Measurements from ENCODE around the gene ARHGAP24. TPM values are rescaled to one million over a fixed set of nuclear protein-coding genes. Genes with fewer than 3 reads are reported as not detected.

Gene ARHGAP24
- total and polyA plus RNA-seq, 12 donors = 0.72 to 53.4 (median 4.4) TPM

DNA sequence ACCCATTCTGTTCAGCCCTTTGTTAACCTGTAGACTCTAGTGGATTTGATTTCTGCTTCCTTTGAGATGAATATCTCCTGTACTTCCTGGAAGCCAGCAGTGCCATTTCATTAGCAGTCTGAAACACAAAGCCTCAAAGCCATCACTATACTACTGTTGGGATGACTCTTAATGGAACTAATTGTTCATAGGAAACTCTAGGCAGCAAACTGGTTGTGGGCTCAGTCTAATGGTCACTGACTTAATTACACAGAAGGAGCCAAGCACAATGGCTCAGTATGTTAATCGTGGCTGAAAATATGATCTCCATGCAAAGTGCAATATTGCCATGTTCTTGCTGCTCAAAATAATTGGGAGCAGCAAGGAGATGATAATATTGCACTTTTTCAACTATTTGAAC is 262.3 kb downstream of the ARHGAP24 start:
- H3K27ac ChIP-seq = no peak overlapping the region
- peaks cover 5 to 13% of the 10 kb centered on the region in 2 donors for H3K4me1 ChIP-seq (replicated peaks in 1 of 2)
- H3K27me3 ChIP-seq = peaks cover 7% of the 10 kb centered on the region
- no peaks in the 10 kb centered on the region for H3K9me3 ChIP-seq (replicated peaks in 1 of 3)
- intact Hi-C loops (cut with DNase I) = no loop called here
- H3K36me3 ChIP-seq (replicated peaks in 1 of 2) = no peaks in the 10 kb centered on the region
- H3K4me3 ChIP-seq = no peak overlapping the region
- 88 to 94% (median 93%) methylated on average over 1 of the region's 1 CpG for WGBS, 4 donors
- no peak for TF ChIP-seq POLR2A (IDR thresholded peaks at IDR 0.05)
- TF ChIP-seq, protein P1, sequence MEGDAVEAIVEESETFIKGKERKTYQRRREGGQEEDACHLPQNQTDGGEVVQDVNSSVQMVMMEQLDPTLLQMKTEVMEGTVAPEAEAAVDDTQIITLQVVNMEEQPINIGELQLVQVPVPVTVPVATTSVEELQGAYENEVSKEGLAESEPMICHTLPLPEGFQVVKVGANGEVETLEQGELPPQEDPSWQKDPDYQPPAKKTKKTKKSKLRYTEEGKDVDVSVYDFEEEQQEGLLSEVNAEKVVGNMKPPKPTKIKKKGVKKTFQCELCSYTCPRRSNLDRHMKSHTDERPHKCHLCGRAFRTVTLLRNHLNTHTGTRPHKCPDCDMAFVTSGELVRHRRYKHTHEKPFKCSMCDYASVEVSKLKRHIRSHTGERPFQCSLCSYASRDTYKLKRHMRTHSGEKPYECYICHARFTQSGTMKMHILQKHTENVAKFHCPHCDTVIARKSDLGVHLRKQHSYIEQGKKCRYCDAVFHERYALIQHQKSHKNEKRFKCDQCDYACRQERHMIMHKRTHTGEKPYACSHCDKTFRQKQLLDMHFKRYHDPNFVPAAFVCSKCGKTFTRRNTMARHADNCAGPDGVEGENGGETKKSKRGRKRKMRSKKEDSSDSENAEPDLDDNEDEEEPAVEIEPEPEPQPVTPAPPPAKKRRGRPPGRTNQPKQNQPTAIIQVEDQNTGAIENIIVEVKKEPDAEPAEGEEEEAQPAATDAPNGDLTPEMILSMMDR (IDR thresholded peaks at IDR 0.05) = no peak
- DNase-seq = no peak

DNA sequence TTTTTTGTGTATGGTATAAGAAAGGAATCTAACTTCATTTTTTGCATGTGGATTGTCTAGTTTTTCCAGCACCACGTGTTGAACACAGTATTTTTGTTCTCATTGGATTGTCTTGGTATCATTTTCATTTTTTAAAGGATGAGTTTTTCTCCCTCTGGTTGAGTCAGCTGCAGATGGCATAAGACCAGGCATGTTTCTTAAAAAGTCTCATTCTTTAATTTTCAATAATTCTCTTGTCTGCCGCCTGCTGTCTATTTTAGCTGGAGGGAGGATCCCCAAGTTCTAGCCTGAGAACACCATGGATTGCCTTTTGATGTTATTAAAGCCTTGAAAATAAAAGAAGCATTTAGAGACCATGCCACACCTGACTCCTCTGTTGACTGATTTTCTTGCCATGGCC is 263.8 kb downstream of the ARHGAP24 start:
- Histone ChIP-seq H3K9me3 (replicated peaks in 1 of 3) (no peaks in the 10 kb centered on the region), H3K36me3 (replicated peaks in 1 of 2) (no peaks in the 10 kb centered on the region), H3K4me3 (no peak overlapping the region), H3K27me3 (peaks cover 7% of the 10 kb centered on the region), H3K27ac (no peak overlapping the region), H3K4me1 (replicated peaks in 1 of 2) (peaks cover 5 to 12% of the 10 kb centered on the region in 2 donors)
- 74 to 85% (median 76%) methylated on average over 2 of the region's 2 CpGs for WGBS, 4 donors
- intact Hi-C loops (cut with DNase I) = no loop called here
- TF ChIP-seq, protein P1 (IDR thresholded peaks at IDR 0.05) = no peak
- no peak for TF ChIP-seq POLR2A (IDR thresholded peaks at IDR 0.05)
- DNase-seq = no peak

DNA sequence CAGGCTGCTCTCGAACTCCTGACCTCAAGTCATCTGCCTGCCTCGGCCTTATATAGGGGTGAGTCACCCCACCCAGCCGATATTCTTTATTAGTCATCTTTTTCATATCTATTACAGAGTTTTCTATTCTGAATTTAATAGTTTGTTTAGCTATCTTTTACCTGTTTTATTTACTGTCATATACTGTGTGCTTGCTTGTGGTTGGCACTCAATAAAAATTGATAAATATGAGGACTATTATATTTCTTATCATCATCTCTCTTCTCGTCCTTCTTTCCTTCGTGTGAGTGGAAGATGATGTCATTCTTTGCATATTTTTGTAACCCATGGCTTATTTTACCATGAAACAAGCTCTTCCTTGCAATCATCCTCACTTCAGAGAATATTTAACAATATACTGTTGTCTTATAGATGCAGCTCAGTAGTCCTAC is 265.5 kb downstream of the ARHGAP24 start:
- intact Hi-C loops (cut with DNase I) = no loop called here
- no peaks in the 10 kb centered on the region for H3K4me1 ChIP-seq (replicated peaks in 1 of 2)
- DNase-seq = no peak
- H3K4me3 ChIP-seq = no peak overlapping the region
- WGBS, 4 donors = 44 to 53% (median 51%) methylated on average over 5 of the region's 5 CpGs
- no peak for TF ChIP-seq POLR2A (IDR thresholded peaks at IDR 0.05)
- TF ChIP-seq, protein P1 (IDR thresholded peaks at IDR 0.05) = no peak
- peaks cover 7% of the 10 kb centered on the region for H3K27me3 ChIP-seq
- no peaks in the 10 kb centered on the region for H3K9me3 ChIP-seq (replicated peaks in 1 of 3)
- H3K27ac ChIP-seq = no peak overlapping the region
- H3K36me3 ChIP-seq (replicated peaks in 1 of 2) = no peaks in the 10 kb centered on the region

DNA sequence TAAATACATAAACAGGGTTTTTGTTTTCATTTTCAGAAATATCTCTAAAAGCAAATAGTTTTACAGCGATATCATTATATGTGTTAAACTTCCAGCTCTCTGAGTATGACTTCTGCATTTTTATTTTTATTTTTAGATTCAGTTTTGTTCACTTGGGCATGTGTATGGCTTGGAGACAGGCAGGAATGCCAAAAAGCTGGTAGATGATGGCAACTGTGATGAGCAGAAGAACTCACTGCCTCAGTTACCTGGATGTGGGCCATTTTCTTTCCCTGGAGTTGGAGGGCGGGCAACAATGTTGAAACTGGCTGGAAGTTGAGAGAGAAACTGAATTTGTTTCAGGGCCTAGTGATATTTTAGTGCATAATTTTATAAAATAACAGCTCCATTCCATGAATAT is 266.4 kb downstream of the ARHGAP24 start:
- no peaks in the 10 kb centered on the region for H3K9me3 ChIP-seq (replicated peaks in 1 of 3)
- WGBS, 4 donors = 72 to 87% (median 83%) methylated on average over 2 of the region's 2 CpGs
- H3K4me3 ChIP-seq = no peak overlapping the region
- no peak overlapping the region for H3K27ac ChIP-seq
- H3K4me1 ChIP-seq (replicated peaks in 1 of 2) = no peaks in the 10 kb centered on the region
- TF ChIP-seq, protein P1 (IDR thresholded peaks at IDR 0.05) = no peak
- TF ChIP-seq POLR2A (IDR thresholded peaks at IDR 0.05) = no peak
- no peak for DNase-seq
- no peaks in the 10 kb centered on the region for H3K36me3 ChIP-seq (replicated peaks in 1 of 2)
- H3K27me3 ChIP-seq = peaks cover 7% of the 10 kb centered on the region
- intact Hi-C loops (cut with DNase I) = no loop called here
